Stimulated activated CD8-positive, alpha-beta memory T cell treated with anti-CD3 and anti-CD28 coated beads, Interleukin-7, amount 100 ng/mL, for 24 hours (primary cell): ENCODE measurements around the gene NTM.

Source experiments
- DNase-seq: peaks from one replicate; pipeline ENCODE4 v3.0.0-alpha.2; 2020; ENCODE audit warnings: low read depth

The NTM gene

GRCh38 chr11:131770801-131771200 is 400.4 kb downstream of the NTM start:
- no peak for DNase-seq

- no peak for DNase-seq
These were observed 401.1 kb downstream of the NTM start for GRCh38 chr11:131771471-131771870.

- DNase-seq = no peak
These were observed 403.2 kb downstream of the NTM start for GRCh38 chr11:131773626-131774025.

GRCh38 chr11:131776211-131776610 is 405.8 kb downstream of the NTM start:
- DNase-seq = no peak

- no peak for DNase-seq
These were observed 415.4 kb downstream of the NTM start for GRCh38 chr11:131785801-131786200.

GRCh38 chr11:131787119-131787518 is 416.7 kb downstream of the NTM start:
- no peak for DNase-seq

GRCh38 chr11:131790586-131790985 is 420.2 kb downstream of the NTM start:
- DNase-seq = no peak

- DNase-seq = no peak
These were observed 421.8 kb downstream of the NTM start for GRCh38 chr11:131792243-131792642.

- DNase-seq = no peak
These were observed 425.7 kb downstream of the NTM start for GRCh38 chr11:131796089-131796488.

GRCh38 chr11:131796541-131796940 is 426.1 kb downstream of the NTM start:
- DNase-seq = no peak

- DNase-seq = no peak
These were observed 430.0 kb downstream of the NTM start for GRCh38 chr11:131800452-131800851.

- no peak for DNase-seq
These were observed 432.2 kb downstream of the NTM start for GRCh38 chr11:131802440-131803115.

- DNase-seq = no peak
These were observed 437.5 kb downstream of the NTM start for GRCh38 chr11:131807876-131808275.

- DNase-seq = no peak
These were observed 438.1 kb downstream of the NTM start for GRCh38 chr11:131808470-131808869.

GRCh38 chr11:131809203-131809918 is 438.9 kb downstream of the NTM start:
- no peak for DNase-seq

GRCh38 chr11:131810541-131810940 is 440.1 kb downstream of the NTM start:
- no peak for DNase-seq

GRCh38 chr11:131811383-131811782 is 441.0 kb downstream of the NTM start:
- DNase-seq = no peak

GRCh38 chr11:131814108-131814507 is 443.7 kb downstream of the NTM start:
- DNase-seq = no peak

- DNase-seq = no peak
These were observed 445.2 kb downstream of the NTM start for GRCh38 chr11:131815590-131815989.

- no peak for DNase-seq
These were observed 445.6 kb downstream of the NTM start for GRCh38 chr11:131816051-131816450.

GRCh38 chr11:131817687-131818188 is 447.3 kb downstream of the NTM start:
- DNase-seq = no peak

- no peak for DNase-seq
These were observed 449.4 kb downstream of the NTM start for GRCh38 chr11:131819865-131820264.

GRCh38 chr11:131822506-131822905 is 452.1 kb downstream of the NTM start:
- DNase-seq = no peak

GRCh38 chr11:131823772-131824171 is 453.4 kb downstream of the NTM start:
- no peak for DNase-seq
